Measurements from ENCODE around the gene ZNF436.

Gene ZNF436

DNA sequence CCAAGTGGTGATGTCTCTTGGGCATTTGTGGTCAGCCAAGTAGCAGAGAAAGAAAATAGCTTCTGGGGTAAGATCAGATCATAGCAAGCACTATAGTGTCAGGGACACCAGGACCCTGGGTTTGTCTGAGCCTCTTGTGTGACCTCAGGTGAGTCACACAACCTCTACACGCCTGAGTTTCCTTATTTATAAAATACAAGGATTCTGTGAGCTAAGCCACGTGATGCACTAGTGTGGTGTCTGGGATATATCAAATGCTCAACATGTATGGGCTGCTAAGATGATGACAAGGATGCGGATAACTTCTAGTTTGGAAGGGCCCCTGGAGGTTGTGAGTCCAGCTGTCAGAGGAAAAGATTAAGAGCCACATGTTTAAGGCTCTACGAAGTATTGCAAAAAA lies 24.5 kb upstream of the ZNF436 start:
- TF ChIP-seq SIN3A (IDR thresholded peaks at IDR 0.05; ENCODE audit: borderline replicate concordance, insufficient read depth, low read length) = peak; percentile 21; the same call in 1 of the 2 replicates
- TF ChIP-seq REST (IDR thresholded peaks at IDR 0.05; ENCODE audit: insufficient read depth in 1 of 2, low read depth in 2 of 2, low read length in 2 of 2) = no peak

DNA sequence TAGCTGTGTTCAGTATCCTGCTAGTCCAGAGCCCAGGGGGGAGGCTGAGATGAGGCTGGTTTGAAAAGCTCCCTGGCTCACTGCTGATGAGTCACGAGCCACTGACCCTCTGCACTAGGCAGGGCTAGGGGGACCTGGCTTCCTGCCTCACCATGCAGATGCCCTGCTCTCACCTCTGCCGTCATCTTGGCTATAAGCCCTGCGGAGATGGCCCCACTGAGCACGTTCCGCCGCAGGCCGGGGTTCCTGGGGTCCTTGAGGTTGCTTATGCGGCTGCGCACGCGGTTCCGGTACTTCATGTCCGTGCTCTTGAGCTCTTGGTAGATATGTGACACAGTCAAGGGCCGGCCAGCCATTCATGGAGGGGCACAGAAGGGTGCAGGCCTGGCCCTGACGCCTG lies 24.1 kb upstream of the ZNF436 start:
- TF ChIP-seq FOXP2 (optimal IDR thresholded peaks at IDR 0.05; ENCODE audit: borderline replicate concordance, extremely low read depth, extremely low read length, insufficient read depth) (peak; percentile 54), SIN3A (IDR thresholded peaks at IDR 0.05; ENCODE audit: borderline replicate concordance, insufficient read depth, low read length) (no peak), REST (IDR thresholded peaks at IDR 0.05; ENCODE audit: insufficient read depth in 1 of 2, low read depth in 2 of 2, low read length in 2 of 2) (no peak), POLR2AphosphoS5 (IDR thresholded peaks at IDR 0.05; ENCODE audit: low read depth, low read length) (peak; percentile 38; the same call in 1 of the 2 replicates), TAF1 (IDR thresholded peaks at IDR 0.05; ENCODE audit: borderline replicate concordance, insufficient read depth, low read length) (no peak)

DNA sequence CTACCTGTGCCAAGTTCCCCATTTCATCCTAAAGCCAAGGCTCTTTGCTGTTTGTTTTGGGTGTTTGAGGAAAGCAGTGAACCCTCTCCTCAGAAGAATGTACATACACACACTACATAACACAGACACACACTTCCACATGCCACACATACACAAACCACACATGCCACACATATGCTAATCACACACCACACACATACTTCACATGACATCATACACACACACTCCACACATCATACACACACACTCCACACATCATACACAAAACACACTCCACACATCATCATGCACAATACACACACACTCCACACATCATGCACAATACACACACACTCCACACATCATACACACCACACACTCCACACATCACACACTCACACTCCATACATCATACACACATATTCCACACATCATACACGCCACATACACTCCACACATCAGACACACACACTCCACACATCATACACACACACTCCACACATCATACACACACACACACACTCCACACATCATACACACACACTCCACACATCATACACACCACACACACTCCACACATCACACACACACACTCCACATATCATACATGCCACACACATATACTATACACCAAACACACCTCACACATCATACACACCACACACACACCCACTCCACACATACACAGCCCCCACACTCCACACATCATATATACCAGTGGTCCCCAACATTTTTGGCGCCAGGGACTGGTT lies 22.7 kb upstream of the ZNF436 start:
- no peak for TF ChIP-seq POLR2AphosphoS5 (IDR thresholded peaks at IDR 0.05; ENCODE audit: low read depth, low read length)
- TF ChIP-seq SIN3A (IDR thresholded peaks at IDR 0.05; ENCODE audit: borderline replicate concordance, insufficient read depth, low read length) = no peak

GRCh38 chr1:23389837-23390321 lies 20.2 kb upstream of the ZNF436 start:
- no peak for TF ChIP-seq POLR2AphosphoS5 (IDR thresholded peaks at IDR 0.05; ENCODE audit: low read depth, low read length)

DNA sequence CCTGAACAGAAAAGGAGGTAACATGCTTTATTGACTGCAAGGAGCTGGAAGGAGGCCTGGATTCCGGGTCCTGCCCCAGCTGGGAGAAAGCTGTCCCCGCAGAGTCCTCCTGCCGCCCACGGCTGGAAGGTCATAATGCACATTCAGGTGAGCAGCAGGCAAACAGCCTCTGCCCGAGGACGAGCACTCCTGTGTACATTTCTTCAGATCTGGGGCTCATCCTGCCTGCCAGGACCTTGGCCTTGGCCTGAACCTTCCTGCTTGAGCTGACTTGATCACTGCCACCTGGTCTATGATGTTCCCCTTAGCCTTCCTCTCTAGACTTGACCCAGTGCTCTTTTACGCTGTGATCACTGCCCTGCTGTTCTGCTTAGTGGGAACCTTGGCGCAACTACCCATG lies 17.9 kb upstream of the ZNF436 start:
- TF ChIP-seq REST (IDR thresholded peaks at IDR 0.05; ENCODE audit: insufficient read depth in 1 of 2, low read depth in 2 of 2, low read length in 2 of 2) (no peak), SIN3A (IDR thresholded peaks at IDR 0.05; ENCODE audit: borderline replicate concordance, insufficient read depth, low read length) (no peak), FOXP2 (optimal IDR thresholded peaks at IDR 0.05; ENCODE audit: borderline replicate concordance, extremely low read depth, extremely low read length, insufficient read depth) (no peak), TAF1 (IDR thresholded peaks at IDR 0.05; ENCODE audit: borderline replicate concordance, insufficient read depth, low read length) (no peak), POLR2AphosphoS5 (IDR thresholded peaks at IDR 0.05; ENCODE audit: low read depth, low read length) (no peak)

- TF ChIP-seq TAF1 (IDR thresholded peaks at IDR 0.05; ENCODE audit: borderline replicate concordance, insufficient read depth, low read length) (no peak), FOXP2 (optimal IDR thresholded peaks at IDR 0.05; ENCODE audit: borderline replicate concordance, extremely low read depth, extremely low read length, insufficient read depth) (no peak), REST (IDR thresholded peaks at IDR 0.05; ENCODE audit: insufficient read depth in 1 of 2, low read depth in 2 of 2, low read length in 2 of 2) (no peak), POLR2AphosphoS5 (IDR thresholded peaks at IDR 0.05; ENCODE audit: low read depth, low read length) (no peak), SIN3A (IDR thresholded peaks at IDR 0.05; ENCODE audit: borderline replicate concordance, insufficient read depth, low read length) (no peak)
Observed at GRCh38 chr1:23385119-23385621, 15.5 kb upstream of the ZNF436 start.
